GM19023 (cell line): ENCODE results near the gene PGS1.
"Not testable (repeated sequence)": the region's sequence is repeated elsewhere in the genome, so short reads cannot be mapped to it uniquely, and the experiment has no call there.

Source experiments
- ATAC-seq: cut with Tn5 transposase; IDR thresholded peaks from one replicate; pipeline ENCODE4 v1.9.1; 2021; ENCODE audit warnings: mild to moderate bottlenecking, moderate library complexity; ENCODE audit not compliant: unreplicated experiment

The PGS1 gene

GRCh38 chr17:78438694-78439325 lies 60.4 kb downstream of the PGS1 start:
- ATAC-seq, result no peak

GRCh38 chr17:78441271-78441971 lies 63.0 kb downstream of the PGS1 start:
- ATAC-seq, result no peak

- ATAC-seq, result no peak
Measured at GRCh38 chr17:78442648-78443218, 64.3 kb downstream of the PGS1 start.

GRCh38 chr17:78444392-78444791 lies 65.9 kb downstream of the PGS1 start:
- ATAC-seq, result no peak

DNA sequence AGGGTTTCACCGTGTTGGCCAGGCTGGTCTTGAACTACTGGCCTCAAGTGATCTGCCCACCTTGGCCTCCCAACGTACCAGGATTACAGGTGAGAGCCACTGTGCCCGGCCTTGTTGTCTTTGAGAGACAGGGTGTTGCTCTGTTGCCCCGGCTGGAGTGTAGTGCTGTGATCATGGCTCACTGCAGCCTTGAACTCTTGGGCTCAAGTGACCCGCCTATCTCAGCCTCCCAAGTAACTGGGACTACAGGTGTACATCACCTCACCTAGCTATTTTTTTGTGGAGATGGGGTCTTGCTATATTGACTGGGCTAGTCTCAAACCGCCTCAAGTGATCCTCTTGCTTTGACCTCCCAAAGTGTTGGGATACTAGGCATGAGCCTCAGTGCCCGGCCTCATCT lies 68.4 kb downstream of the PGS1 start:
- no peak for ATAC-seq

- ATAC-seq, result no peak
Measured at GRCh38 chr17:78448356-78448993, 70.0 kb downstream of the PGS1 start.

GRCh38 chr17:78449983-78450595 lies 71.6 kb downstream of the PGS1 start:
- ATAC-seq, result no peak

DNA sequence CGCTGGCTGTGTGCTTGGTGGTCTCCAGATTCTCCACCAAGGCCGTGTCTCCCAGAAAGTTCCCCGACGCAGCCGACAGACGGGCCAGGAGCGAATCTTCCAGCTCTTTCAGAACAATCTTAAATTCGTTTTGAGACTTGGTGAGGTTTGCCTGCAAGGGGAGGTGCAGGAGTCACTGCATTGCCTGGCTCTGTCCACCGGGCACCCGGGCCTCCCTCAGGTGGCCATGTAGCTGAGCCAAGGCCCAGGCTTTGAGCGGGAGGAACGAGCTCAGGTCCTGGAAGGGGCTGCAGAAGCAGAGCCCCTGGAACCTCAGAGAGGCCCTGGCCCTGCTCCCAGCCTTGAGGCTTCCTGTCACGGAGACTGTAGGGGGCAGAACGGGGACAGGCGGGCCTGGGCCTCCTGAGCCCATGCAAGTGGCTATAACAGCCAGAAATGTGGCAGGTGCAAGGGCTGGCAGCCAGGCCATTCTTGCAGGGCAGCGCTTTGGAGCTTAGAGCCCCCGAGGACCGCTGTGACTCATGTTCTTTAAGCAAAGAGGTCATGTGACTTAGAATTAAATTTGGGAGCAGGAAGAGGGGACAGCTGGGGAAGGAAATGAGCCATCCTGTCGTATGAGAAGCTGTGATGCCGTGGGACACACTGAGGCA lies 72.4 kb downstream of the PGS1 start:
- ATAC-seq, result no peak

DNA sequence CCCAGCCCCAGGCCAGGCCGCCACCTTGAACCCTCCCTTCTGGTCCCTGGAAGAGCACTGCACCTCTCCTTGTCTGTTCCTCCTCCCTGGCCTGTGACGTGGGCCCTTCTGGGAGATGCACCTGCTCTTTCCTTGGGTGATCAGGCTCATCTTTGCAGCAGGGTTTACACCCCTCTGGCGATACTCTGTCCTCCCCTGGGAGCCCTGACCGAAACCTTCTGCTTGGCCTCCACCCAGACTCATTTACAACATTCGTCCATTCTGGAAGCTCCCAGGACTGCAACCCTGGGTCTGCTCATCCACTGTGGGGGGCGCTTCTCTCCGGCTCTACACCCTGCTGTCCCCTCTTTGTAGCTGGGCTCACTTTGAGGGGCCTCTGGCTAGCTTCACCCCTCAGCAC lies 73.3 kb downstream of the PGS1 start:
- no peak for ATAC-seq

- ATAC-seq, result no peak
Measured at GRCh38 chr17:78454346-78454745, 75.9 kb downstream of the PGS1 start.

DNA sequence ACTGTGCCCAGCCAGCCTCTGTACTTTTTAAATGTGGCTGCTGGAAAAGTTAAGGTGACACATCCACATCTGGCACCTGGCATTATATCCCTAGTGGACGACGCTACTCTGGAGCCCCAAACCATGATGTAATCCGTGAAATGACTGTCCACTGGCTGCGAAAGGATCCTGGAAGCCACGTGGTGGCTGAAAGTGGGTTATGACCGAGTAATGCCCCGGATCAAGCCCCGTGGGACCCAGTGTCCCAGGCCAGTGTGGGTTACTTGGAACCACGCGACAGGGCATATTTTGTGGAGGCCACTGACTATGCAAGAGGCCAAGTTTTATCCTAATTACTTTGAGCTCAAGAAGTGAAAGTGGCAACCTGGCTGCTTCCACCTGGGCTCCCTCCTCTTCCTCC lies 79.6 kb downstream of the PGS1 start:
- ATAC-seq, result no peak

GRCh38 chr17:78458736-78459335 lies 80.4 kb downstream of the PGS1 start:
- no peak for ATAC-seq

- no peak for ATAC-seq
Measured at GRCh38 chr17:78459696-78460095, 81.2 kb downstream of the PGS1 start.

DNA sequence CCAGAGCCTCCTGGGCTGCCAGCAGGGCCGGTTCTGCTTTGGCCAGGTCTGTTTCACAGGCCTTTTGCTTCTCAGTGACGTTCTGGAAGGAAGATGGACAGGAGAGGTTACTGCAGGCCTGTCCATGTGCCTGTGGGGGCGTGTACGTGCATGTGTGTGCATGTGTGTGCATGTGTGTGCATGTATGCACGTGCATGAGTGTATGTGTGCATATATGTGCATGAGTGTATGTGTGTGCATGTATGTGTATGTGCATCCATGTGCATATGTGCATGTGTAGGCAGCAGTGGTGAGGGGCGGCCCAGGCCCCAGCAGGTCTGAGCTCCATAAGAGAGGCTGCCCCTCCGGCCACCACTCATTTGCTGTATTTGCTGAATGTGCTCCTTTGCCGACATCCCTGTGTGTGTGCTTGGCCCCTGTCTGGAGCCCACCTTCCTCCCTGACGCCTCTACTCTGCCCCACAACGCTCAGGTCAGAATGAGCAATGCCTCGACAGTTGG lies 81.8 kb downstream of the PGS1 start:
- no peak for ATAC-seq

- ATAC-seq, result no peak
Measured at GRCh38 chr17:78460951-78461798, 82.7 kb downstream of the PGS1 start.

DNA sequence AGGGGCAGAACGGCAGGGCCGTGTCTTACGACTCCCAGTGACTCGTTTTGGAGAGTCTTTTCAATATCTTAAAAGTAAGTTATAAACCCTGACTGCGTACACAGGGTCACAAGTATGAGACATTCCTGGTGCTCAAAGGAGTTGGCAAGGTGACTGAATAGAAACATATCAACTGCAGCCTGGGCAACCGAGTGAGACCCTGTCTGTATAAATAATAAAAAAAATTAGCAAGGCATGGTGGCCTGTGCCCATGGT lies 83.3 kb downstream of the PGS1 start:
- ATAC-seq, result no peak

- ATAC-seq, result no peak
Measured at GRCh38 chr17:78462148-78462547, 83.7 kb downstream of the PGS1 start.

DNA sequence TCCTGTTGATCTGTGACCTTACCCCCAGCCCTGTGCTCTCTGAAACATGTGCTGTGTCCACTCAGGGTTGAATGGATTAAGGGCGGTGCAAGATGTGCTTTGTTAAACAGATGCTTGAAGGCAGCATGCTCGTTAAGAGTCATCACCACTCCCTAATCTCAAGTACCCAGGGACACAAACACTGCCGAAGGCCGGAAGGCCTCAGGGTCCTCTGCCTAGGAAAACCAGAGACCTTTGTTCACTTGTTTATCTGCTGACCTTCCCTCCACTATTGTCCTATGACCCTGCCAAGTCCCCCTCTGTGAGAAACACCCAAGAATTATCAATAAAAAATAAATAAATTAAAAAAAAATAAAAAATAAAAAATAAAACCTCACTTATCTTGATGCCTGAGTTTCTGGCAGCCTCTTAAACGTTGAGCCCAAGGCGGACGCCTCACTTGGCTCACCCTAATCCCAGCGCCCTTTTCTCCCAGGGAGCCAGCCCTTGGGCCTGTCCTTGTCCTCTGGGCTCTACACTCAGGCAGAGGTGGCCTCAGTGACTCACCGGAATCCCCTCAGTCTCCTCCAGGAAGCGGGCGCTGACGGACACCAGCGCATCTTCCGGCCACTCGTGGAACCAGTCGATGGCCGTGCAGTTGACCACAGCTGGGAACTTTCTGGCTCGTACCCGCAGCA lies 87.8 kb downstream of the PGS1 start:
- not testable (repeated sequence) for ATAC-seq
